Measurements from ENCODE around the gene FAM163A.

The FAM163A gene

GRCh38 chr1:179729881-179730280, 13.2 kb upstream of the FAM163A start:
- no peak for DNase-seq
- no peaks in the 10 kb centered on the region for H3K36me3 ChIP-seq
- no peak overlapping the region for H3K27ac ChIP-seq
- no peak overlapping the region for H3K4me3 ChIP-seq (ENCODE audit: low read depth, low read length)
- H3K9me3 ChIP-seq (ENCODE audit: severe bottlenecking) = no peaks in the 10 kb centered on the region
- TF ChIP-seq, protein P1, sequence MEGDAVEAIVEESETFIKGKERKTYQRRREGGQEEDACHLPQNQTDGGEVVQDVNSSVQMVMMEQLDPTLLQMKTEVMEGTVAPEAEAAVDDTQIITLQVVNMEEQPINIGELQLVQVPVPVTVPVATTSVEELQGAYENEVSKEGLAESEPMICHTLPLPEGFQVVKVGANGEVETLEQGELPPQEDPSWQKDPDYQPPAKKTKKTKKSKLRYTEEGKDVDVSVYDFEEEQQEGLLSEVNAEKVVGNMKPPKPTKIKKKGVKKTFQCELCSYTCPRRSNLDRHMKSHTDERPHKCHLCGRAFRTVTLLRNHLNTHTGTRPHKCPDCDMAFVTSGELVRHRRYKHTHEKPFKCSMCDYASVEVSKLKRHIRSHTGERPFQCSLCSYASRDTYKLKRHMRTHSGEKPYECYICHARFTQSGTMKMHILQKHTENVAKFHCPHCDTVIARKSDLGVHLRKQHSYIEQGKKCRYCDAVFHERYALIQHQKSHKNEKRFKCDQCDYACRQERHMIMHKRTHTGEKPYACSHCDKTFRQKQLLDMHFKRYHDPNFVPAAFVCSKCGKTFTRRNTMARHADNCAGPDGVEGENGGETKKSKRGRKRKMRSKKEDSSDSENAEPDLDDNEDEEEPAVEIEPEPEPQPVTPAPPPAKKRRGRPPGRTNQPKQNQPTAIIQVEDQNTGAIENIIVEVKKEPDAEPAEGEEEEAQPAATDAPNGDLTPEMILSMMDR (IDR thresholded peaks at IDR 0.05; ENCODE audit: low read depth, low read length) = no peak
- H3K27me3 ChIP-seq (ENCODE audit: insufficient read depth, low read depth, severe bottlenecking) = no peaks in the 10 kb centered on the region

GRCh38 chr1:179731643-179732042, 11.4 kb upstream of the FAM163A start:
- Histone ChIP-seq H3K27ac (no peak overlapping the region), H3K36me3 (no peaks in the 10 kb centered on the region), H3K27me3 (ENCODE audit: insufficient read depth, low read depth, severe bottlenecking) (no peaks in the 10 kb centered on the region), H3K9me3 (ENCODE audit: severe bottlenecking) (no peaks in the 10 kb centered on the region), H3K4me3 (ENCODE audit: low read depth, low read length) (no peak overlapping the region)
- DNase-seq = no peak
- TF ChIP-seq, protein P1 (IDR thresholded peaks at IDR 0.05; ENCODE audit: low read depth, low read length) = no peak

GRCh38 chr1:179742291-179742690, 800 bp upstream of the FAM163A start:
- no peak for DNase-seq
- no peaks in the 10 kb centered on the region for H3K9me3 ChIP-seq (ENCODE audit: severe bottlenecking)
- TF ChIP-seq, protein P1 (IDR thresholded peaks at IDR 0.05; ENCODE audit: low read depth, low read length) = no peak
- H3K36me3 ChIP-seq = no peaks in the 10 kb centered on the region
- no peak overlapping the region for H3K27ac ChIP-seq
- H3K27me3 ChIP-seq (ENCODE audit: insufficient read depth, low read depth, severe bottlenecking) = no peaks in the 10 kb centered on the region
- H3K4me3 ChIP-seq (ENCODE audit: low read depth, low read length) = peak overlapping the region; percentile 71

GRCh38 chr1:179743679-179744400, 749 bp downstream of the FAM163A start:
- no peak for DNase-seq
- H3K27ac ChIP-seq = no peak overlapping the region
- H3K9me3 ChIP-seq (ENCODE audit: severe bottlenecking) = no peaks in the 10 kb centered on the region
- H3K27me3 ChIP-seq (ENCODE audit: insufficient read depth, low read depth, severe bottlenecking) = no peaks in the 10 kb centered on the region
- peak overlapping the region; percentile 71 for H3K4me3 ChIP-seq (ENCODE audit: low read depth, low read length)
- H3K36me3 ChIP-seq = no peaks in the 10 kb centered on the region
- TF ChIP-seq, protein P1 (IDR thresholded peaks at IDR 0.05; ENCODE audit: low read depth, low read length) = no peak

DNA sequence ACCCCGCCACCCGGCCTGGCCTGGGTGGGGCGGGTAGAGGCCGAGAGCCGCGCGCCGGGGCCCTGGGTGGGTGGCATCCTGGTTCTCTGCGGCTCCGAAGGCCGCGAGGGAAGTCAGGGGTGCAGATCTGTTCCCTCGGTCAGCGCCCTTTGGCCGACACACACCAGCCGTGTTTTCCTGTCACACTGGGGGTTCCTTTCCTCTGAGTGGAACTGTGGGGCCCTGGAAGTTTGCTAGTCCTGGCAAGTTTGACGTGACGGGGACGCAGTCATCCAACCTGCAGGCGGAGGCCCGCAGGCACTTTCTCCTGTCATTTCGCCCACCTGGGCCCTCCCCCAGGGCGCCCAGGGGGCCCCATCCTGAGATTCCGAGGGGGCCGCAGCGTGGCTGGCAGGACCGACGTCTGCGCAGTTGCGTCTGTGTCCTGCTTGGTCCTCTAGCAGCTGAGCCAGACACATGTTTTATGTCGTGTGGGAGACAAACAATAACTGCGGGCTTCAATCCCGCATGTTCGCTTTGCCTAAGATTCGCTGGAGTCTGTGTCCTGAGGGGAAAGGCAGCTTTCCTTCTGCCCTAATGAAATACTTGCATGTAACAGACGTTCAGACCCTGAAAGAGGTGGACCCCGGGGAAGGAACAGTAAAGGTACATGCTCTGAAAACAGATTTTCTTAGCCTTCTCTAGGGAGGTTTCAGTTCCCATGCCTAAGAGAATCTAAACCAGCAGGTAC, 1.5 kb downstream of the FAM163A start:
- H3K36me3 ChIP-seq = no peaks in the 10 kb centered on the region
- no peaks in the 10 kb centered on the region for H3K27me3 ChIP-seq (ENCODE audit: insufficient read depth, low read depth, severe bottlenecking)
- DNase-seq = no peak
- H3K4me3 ChIP-seq (ENCODE audit: low read depth, low read length) = no peak overlapping the region
- H3K9me3 ChIP-seq (ENCODE audit: severe bottlenecking) = no peaks in the 10 kb centered on the region
- H3K27ac ChIP-seq = no peak overlapping the region
- TF ChIP-seq, protein P1 (IDR thresholded peaks at IDR 0.05; ENCODE audit: low read depth, low read length) = no peak

Data from WERI-Rb-1 (cell line).